Measurements from ENCODE around the gene UBE4B. TPM values are rescaled to one million over a fixed set of nuclear protein-coding genes. Genes with fewer than 3 reads are reported as not detected.
"Not testable (repeated sequence)": the region's sequence is repeated elsewhere in the genome, so short reads cannot be mapped to it uniquely, and the experiment has no call there.

The UBE4B gene
- total RNA-seq, 5 donors from 2014 or later (not counting 1 experiment from before 2014, with no cell fraction given): 37.5 to 43.1 (median 41.9) TPM

DNA sequence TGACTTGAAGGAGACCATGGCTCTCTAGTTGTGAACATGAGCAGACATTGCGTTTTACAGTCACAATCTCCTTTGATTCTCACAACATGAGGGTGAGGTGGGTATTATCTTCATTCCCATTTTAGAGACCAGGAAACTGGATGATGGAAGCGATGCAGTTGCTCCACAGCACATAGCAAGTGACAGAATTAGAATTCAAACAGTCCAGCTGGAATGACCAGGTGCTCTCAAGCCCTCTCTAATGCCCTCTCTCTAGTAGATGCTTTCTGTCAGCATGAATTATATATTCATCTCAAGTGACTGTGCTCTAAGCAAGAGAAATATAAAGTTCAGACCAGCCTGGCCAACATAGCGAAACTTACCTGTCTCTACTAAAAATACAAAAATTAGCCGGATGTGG lies 167.9 kb downstream of the UBE4B start:
- Mint-ChIP-seq H3K36me3 (no peaks in the 10 kb centered on the region), H3K4me3 (no peak overlapping the region), H3K27ac (no peak overlapping the region), H3K9me3 (no peaks in the 10 kb centered on the region), H3K27me3 (peaks cover 3 to 5% of the 10 kb centered on the region in 2 donors), H3K4me1 (no peaks in the 10 kb centered on the region)
- Histone ChIP-seq H3K27me3 (replicated peaks in 1 of 2; ENCODE audit: control insufficient read depth in 2 of 2, extremely low read depth in 1 of 2, insufficient read depth in 2 of 2, low read length in 1 of 2) (peaks cover 0 to 16% of the 10 kb centered on the region in 2 experiments), H3K36me3 (ENCODE audit: control insufficient read depth in 2 of 2, extremely low read depth in 1 of 2, insufficient read depth in 1 of 2, low read length in 1 of 2) (no peaks in the 10 kb centered on the region), H3K4me3 (ENCODE audit: control insufficient read depth in 1 of 2, extremely low read depth in 1 of 2, low read length in 1 of 2) (no peak overlapping the region), H3K4me1 (ENCODE audit: control insufficient read depth in 1 of 2, extremely low read depth in 1 of 2, insufficient read depth in 2 of 2, low read length in 2 of 2) (no peaks in the 10 kb centered on the region), H3K27ac (ENCODE audit: low read length) (no peak overlapping the region), H3K9me3 (no peaks in the 10 kb centered on the region)
- 80% methylated on average over 1 of the region's 4 CpGs for WGBS (ENCODE audit: insufficient coverage)
- ATAC-seq (replicated peaks in 1 of 4) (no peak), DNase-seq (no peak)
- ChIA-PET CTCF (interaction anchor here in 1 of 2 donors (0.5 kb wide), 1 partner anchor 186 kb away, joined by 3 read pairs; no protein-coding TSS in a partner anchor), POLR2A (no interaction called here)

DNA sequence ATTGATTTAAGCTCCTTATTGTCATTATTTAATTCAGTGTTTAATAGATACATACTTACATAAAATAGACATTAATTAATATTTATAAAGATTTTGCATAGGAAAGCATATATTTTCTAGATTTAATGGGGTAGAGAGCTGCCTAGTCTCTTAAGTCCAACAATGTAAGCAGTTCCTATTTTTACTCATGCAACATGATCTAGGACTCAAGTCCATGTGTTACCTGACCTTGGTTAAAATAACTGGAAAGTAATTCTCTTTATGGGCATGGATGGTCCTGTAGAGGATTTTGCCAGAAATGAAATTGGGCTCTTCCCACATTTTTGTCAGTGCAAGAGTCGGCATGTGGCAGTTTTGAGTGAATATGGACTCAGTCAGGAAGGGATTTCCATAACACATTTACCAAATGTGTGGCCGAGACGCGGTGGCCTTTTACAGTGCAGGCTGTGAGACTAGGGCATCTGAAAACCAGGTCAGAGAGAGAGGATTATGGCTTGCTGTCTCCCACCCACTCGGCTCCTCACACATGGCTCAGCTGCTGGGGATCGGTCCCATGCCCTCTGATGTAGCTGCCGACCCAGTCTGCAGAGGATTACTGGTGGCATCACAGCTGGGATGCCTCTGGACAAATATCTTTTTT lies 171.4 kb downstream of the UBE4B start:
- peaks cover 3% of the 10 kb centered on the region in 2 donors for H3K27me3 Mint-ChIP-seq
- no CpG with 5 or more reads among the region's 7 CpGs for WGBS (ENCODE audit: insufficient coverage)
- H3K4me1 ChIP-seq (ENCODE audit: control insufficient read depth in 1 of 2, extremely low read depth in 1 of 2, insufficient read depth in 2 of 2, low read length in 2 of 2): no peaks in the 10 kb centered on the region
- no peaks in the 10 kb centered on the region for H3K36me3 Mint-ChIP-seq
- DNase-seq (no peak), ATAC-seq (replicated peaks in 1 of 4) (no peak)
- no peaks in the 10 kb centered on the region for H3K9me3 Mint-ChIP-seq
- H3K27ac ChIP-seq (ENCODE audit: low read length): no peak overlapping the region
- no peak overlapping the region for H3K4me3 Mint-ChIP-seq
- H3K4me3 ChIP-seq (ENCODE audit: control insufficient read depth in 1 of 2, extremely low read depth in 1 of 2, low read length in 1 of 2): no peak overlapping the region
- peaks cover 0 to 3% (median under 1%) of the 10 kb centered on the region in 3 donors for H3K4me1 Mint-ChIP-seq
- ChIA-PET POLR2A (no interaction called here), CTCF (no interaction called here)
- no peak overlapping the region for H3K27ac Mint-ChIP-seq
- no peaks in the 10 kb centered on the region for H3K9me3 ChIP-seq
- no peaks in the 10 kb centered on the region for H3K36me3 ChIP-seq (ENCODE audit: control insufficient read depth in 2 of 2, extremely low read depth in 1 of 2, insufficient read depth in 1 of 2, low read length in 1 of 2)
- H3K27me3 ChIP-seq (replicated peaks in 1 of 2; ENCODE audit: control insufficient read depth in 2 of 2, extremely low read depth in 1 of 2, insufficient read depth in 2 of 2, low read length in 1 of 2): peaks cover 0 to 24% of the 10 kb centered on the region in 2 experiments

DNA sequence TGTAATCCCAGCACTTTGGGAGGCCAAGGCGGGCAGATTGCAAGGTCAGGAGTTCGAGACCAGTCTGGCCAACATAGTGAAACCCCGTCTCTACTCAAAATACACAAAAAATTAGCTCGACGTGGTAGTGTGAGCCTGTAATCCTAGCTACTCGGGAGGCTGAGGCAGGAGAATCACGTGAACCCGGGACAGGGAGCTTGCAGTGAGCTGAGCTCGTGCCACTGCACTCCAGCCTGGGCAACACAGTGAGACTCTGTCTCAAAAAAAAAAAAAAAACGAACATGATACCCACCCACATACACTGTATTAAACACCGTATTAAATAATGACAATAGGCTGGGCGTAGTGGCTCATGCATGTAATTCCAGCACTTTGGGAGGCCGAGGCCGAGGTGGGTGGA lies 172.4 kb downstream of the UBE4B start:
- CTCF ChIA-PET: interaction anchor here in 1 of 2 donors (0.7 kb wide), 2 partner anchors 15 to 317 kb away, joined by 3 to 10 read pairs; no protein-coding TSS in a partner anchor
- H3K27me3 ChIP-seq (replicated peaks in 1 of 2; ENCODE audit: control insufficient read depth in 2 of 2, extremely low read depth in 1 of 2, insufficient read depth in 2 of 2, low read length in 1 of 2): peaks cover 0 to 19% of the 10 kb centered on the region in 2 experiments

DNA sequence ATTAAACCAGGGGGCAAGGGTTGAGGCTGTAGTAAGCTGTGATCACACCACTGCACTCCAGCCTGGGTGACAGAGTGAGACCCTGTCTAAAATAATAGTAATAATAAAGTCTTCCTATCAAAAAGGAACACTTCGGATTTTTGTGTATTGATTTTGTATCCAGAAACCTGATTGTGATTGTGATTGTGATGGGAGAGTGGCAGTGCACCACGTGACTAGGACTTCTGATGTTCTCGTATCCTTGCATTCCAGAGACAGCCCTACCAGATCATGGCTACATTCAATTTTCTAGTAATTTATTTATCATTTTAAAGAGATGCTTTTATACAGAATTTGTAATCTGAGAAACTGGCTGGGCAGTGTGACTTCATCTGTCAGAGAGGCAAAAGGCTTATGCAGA lies 175.1 kb downstream of the UBE4B start:
- Mint-ChIP-seq H3K9me3 (no peaks in the 10 kb centered on the region), H3K4me3 (no peak overlapping the region), H3K27ac (no peak overlapping the region), H3K4me1 (peaks cover 22 to 26% (median 23%) of the 10 kb centered on the region in 3 donors), H3K36me3 (no peaks in the 10 kb centered on the region), H3K27me3 (peaks cover 0 to 3% of the 10 kb centered on the region in 2 donors)
- ATAC-seq (replicated peaks in 1 of 4): no peak
- no CpG with 5 or more reads among the region's 3 CpGs for WGBS (ENCODE audit: insufficient coverage)
- Histone ChIP-seq H3K27me3 (replicated peaks in 1 of 2; ENCODE audit: control insufficient read depth in 2 of 2, extremely low read depth in 1 of 2, insufficient read depth in 2 of 2, low read length in 1 of 2) (peaks cover 0 to 14% of the 10 kb centered on the region in 2 experiments), H3K27ac (ENCODE audit: low read length) (no peak overlapping the region), H3K9me3 (no peaks in the 10 kb centered on the region), H3K36me3 (ENCODE audit: control insufficient read depth in 2 of 2, extremely low read depth in 1 of 2, insufficient read depth in 1 of 2, low read length in 1 of 2) (no peaks in the 10 kb centered on the region), H3K4me1 (ENCODE audit: control insufficient read depth in 1 of 2, extremely low read depth in 1 of 2, insufficient read depth in 2 of 2, low read length in 2 of 2) (peaks cover 0 to 16% of the 10 kb centered on the region in 2 experiments), H3K4me3 (ENCODE audit: control insufficient read depth in 1 of 2, extremely low read depth in 1 of 2, low read length in 1 of 2) (no peak overlapping the region)
- ChIA-PET CTCF (interaction anchor here in 1 of 2 donors (1.1 kb wide), 1 partner anchor 287 kb away, joined by 3 read pairs; no protein-coding TSS in a partner anchor), POLR2A (no interaction called here)
- DNase-seq: no peak

More for the DNA sequence above, 172.4 kb downstream of the UBE4B start:
- POLR2A ChIA-PET: interaction anchor here in 1 of 2 donors (0.6 kb wide), 1 partner anchor 177 kb away, joined by 4 read pairs; no protein-coding TSS in a partner anchor
- not testable (repeated sequence) for H3K27ac ChIP-seq (ENCODE audit: low read length); H3K4me3 Mint-ChIP-seq; ATAC-seq (replicated peaks in 1 of 4); H3K27me3 Mint-ChIP-seq; H3K9me3 Mint-ChIP-seq; H3K27ac Mint-ChIP-seq; DNase-seq; H3K9me3 ChIP-seq; H3K4me3 ChIP-seq (ENCODE audit: control insufficient read depth in 1 of 2, extremely low read depth in 1 of 2, low read length in 1 of 2); H3K4me1 ChIP-seq (ENCODE audit: control insufficient read depth in 1 of 2, extremely low read depth in 1 of 2, insufficient read depth in 2 of 2, low read length in 2 of 2); H3K36me3 ChIP-seq (ENCODE audit: control insufficient read depth in 2 of 2, extremely low read depth in 1 of 2, insufficient read depth in 1 of 2, low read length in 1 of 2); H3K36me3 Mint-ChIP-seq
- WGBS (ENCODE audit: insufficient coverage): 81% methylated on average over 6 of the region's 14 CpGs
- H3K4me1 Mint-ChIP-seq: peaks cover 7 to 11% (median 9%) of the 10 kb centered on the region in 3 donors

GRCh38 chr1:10208537-10208936 lies 175.8 kb downstream of the UBE4B start:
- CTCF ChIA-PET: interaction anchor here (0.7 to 2.4 kb wide), 5 partner anchors 10 to 300 kb away, joined by 3 to 16 read pairs (median 3); partner anchors contain the start of gene CENPS (in 1 of the 2)
- H3K27me3 Mint-ChIP-seq: peaks cover 0 to 3% of the 10 kb centered on the region in 2 donors
- H3K9me3 Mint-ChIP-seq: no peaks in the 10 kb centered on the region
- 96% methylated on average over 4 of the region's 11 CpGs for WGBS (ENCODE audit: insufficient coverage)
- Histone ChIP-seq H3K4me3 (ENCODE audit: control insufficient read depth in 1 of 2, extremely low read depth in 1 of 2, low read length in 1 of 2) (no peak overlapping the region), H3K36me3 (ENCODE audit: control insufficient read depth in 2 of 2, extremely low read depth in 1 of 2, insufficient read depth in 1 of 2, low read length in 1 of 2) (no peaks in the 10 kb centered on the region), H3K4me1 (ENCODE audit: control insufficient read depth in 1 of 2, extremely low read depth in 1 of 2, insufficient read depth in 2 of 2, low read length in 2 of 2) (peaks cover 0 to 16% of the 10 kb centered on the region in 2 experiments), H3K27me3 (replicated peaks in 1 of 2; ENCODE audit: control insufficient read depth in 2 of 2, extremely low read depth in 1 of 2, insufficient read depth in 2 of 2, low read length in 1 of 2) (peaks cover 0 to 14% of the 10 kb centered on the region in 2 experiments), H3K9me3 (no peaks in the 10 kb centered on the region), H3K27ac (ENCODE audit: low read length) (no peak overlapping the region)
- POLR2A ChIA-PET: no interaction called here
- no peaks in the 10 kb centered on the region for H3K36me3 Mint-ChIP-seq
- H3K4me1 Mint-ChIP-seq: peaks cover 26 to 31% (median 28%) of the 10 kb centered on the region in 3 donors
- H3K4me3 Mint-ChIP-seq: peak overlapping the region in 2 of 3 donors; percentile 31 to 91
- peak in 2 of 35 experiments; percentile 4 to 35 for DNase-seq
- H3K27ac Mint-ChIP-seq: peak overlapping the region in 1 of 2 donors; percentile 11
- no peak for ATAC-seq (replicated peaks in 1 of 4)

GRCh38 chr1:10209590-10209904 lies 176.8 kb downstream of the UBE4B start:
- peak overlapping the region; percentile 88 to 91 (median 88) for H3K4me3 Mint-ChIP-seq
- 0% methylated on average over 3 of the region's 8 CpGs for WGBS (ENCODE audit: insufficient coverage)
- ATAC-seq (replicated peaks in 1 of 4): no peak
- Histone ChIP-seq H3K36me3 (ENCODE audit: control insufficient read depth in 2 of 2, extremely low read depth in 1 of 2, insufficient read depth in 1 of 2, low read length in 1 of 2) (no peaks in the 10 kb centered on the region), H3K9me3 (no peaks in the 10 kb centered on the region), H3K4me1 (ENCODE audit: control insufficient read depth in 1 of 2, extremely low read depth in 1 of 2, insufficient read depth in 2 of 2, low read length in 2 of 2) (peaks cover 0 to 16% of the 10 kb centered on the region in 2 experiments), H3K27me3 (replicated peaks in 1 of 2; ENCODE audit: control insufficient read depth in 2 of 2, extremely low read depth in 1 of 2, insufficient read depth in 2 of 2, low read length in 1 of 2) (peaks cover 0 to 14% of the 10 kb centered on the region in 2 experiments), H3K4me3 (ENCODE audit: control insufficient read depth in 1 of 2, extremely low read depth in 1 of 2, low read length in 1 of 2) (peak overlapping the region; percentile 72 to 89), H3K27ac (ENCODE audit: low read length) (no peak overlapping the region)
- DNase-seq: no peak
- no peaks in the 10 kb centered on the region for H3K9me3 Mint-ChIP-seq
- peaks cover 0 to 3% of the 10 kb centered on the region in 2 donors for H3K27me3 Mint-ChIP-seq
- H3K36me3 Mint-ChIP-seq: no peaks in the 10 kb centered on the region
- H3K27ac Mint-ChIP-seq: peak overlapping the region; percentile 46 to 58
- H3K4me1 Mint-ChIP-seq: peaks cover 26 to 34% (median 29%) of the 10 kb centered on the region in 3 donors
- ChIA-PET POLR2A (interaction anchor here in 1 of 2 donors (0.6 kb wide), 1 partner anchor 461 kb away, joined by 3 read pairs; no protein-coding TSS in a partner anchor), CTCF (interaction anchor here (0.5 to 2.4 kb wide), 11 partner anchors 9 to 301 kb away, joined by 3 to 16 read pairs (median 3); partner anchors contain the start of gene CENPS (in 1 of the 2))
